Activated naive CD8-positive, alpha-beta T cell (primary cell): ENCODE results near the gene RAD51B.

ENCODE experiments used
- H3K27ac Mint-ChIP-seq: one replicate; pipeline ENCODE4 v1.8.0; 2021; ENCODE audit warnings: mixed read lengths
- H3K27me3 Mint-ChIP-seq: one replicate; pipeline ENCODE4 v1.8.0; 2021; ENCODE audit warnings: mixed read lengths
- H3K36me3 Mint-ChIP-seq: one replicate; pipeline ENCODE4 v1.8.0; 2021; ENCODE audit warnings: mixed read lengths
- H3K4me1 Mint-ChIP-seq: one replicate; pipeline ENCODE4 v1.8.0; 2021; ENCODE audit warnings: low read depth, mixed read lengths
- H3K4me3 Mint-ChIP-seq: one replicate; pipeline ENCODE4 v1.8.0; 2021; ENCODE audit warnings: mild to moderate bottlenecking, mixed read lengths
- H3K9me3 Mint-ChIP-seq: one replicate; pipeline ENCODE4 v1.8.0; 2021; ENCODE audit warnings: low read depth, mixed read lengths

The RAD51B gene

GRCh38 chr14:67819563-67820421 is at the start of gene RAD51B:
TSS of gene RAD51B (plus strand) at chr14:67819779.
- peak within 1 kb of the TSS; percentile 96 for H3K4me3 Mint-ChIP-seq
- peak within 1 kb of the TSS; percentile 93 for H3K27ac Mint-ChIP-seq
- no peaks in the 10 kb centered on the region for H3K27me3 Mint-ChIP-seq
- no peaks in the 10 kb centered on the region for H3K36me3 Mint-ChIP-seq
- peaks cover 35% of the 10 kb centered on the region for H3K4me1 Mint-ChIP-seq
- H3K9me3 Mint-ChIP-seq: no peaks in the 10 kb centered on the region

- peaks cover 20% of the 10 kb centered on the region for H3K36me3 Mint-ChIP-seq
- H3K4me3 Mint-ChIP-seq: no peak overlapping the region
- no peaks in the 10 kb centered on the region for H3K4me1 Mint-ChIP-seq
- no peak overlapping the region for H3K27ac Mint-ChIP-seq
- H3K27me3 Mint-ChIP-seq: no peaks in the 10 kb centered on the region
- H3K9me3 Mint-ChIP-seq: no peaks in the 10 kb centered on the region
Observed at GRCh38 chr14:67773844-67774377, 45.7 kb upstream of the RAD51B start.

GRCh38 chr14:67776653-67777322 is 42.8 kb upstream of the RAD51B start:
- peaks cover 14% of the 10 kb centered on the region for H3K36me3 Mint-ChIP-seq
- H3K27ac Mint-ChIP-seq: no peak overlapping the region
- H3K4me1 Mint-ChIP-seq: no peaks in the 10 kb centered on the region
- H3K4me3 Mint-ChIP-seq: no peak overlapping the region
- H3K9me3 Mint-ChIP-seq: no peaks in the 10 kb centered on the region
- no peaks in the 10 kb centered on the region for H3K27me3 Mint-ChIP-seq

- peaks cover 11% of the 10 kb centered on the region for H3K36me3 Mint-ChIP-seq
- no peaks in the 10 kb centered on the region for H3K27me3 Mint-ChIP-seq
- no peak overlapping the region for H3K27ac Mint-ChIP-seq
- no peaks in the 10 kb centered on the region for H3K4me1 Mint-ChIP-seq
- H3K4me3 Mint-ChIP-seq: no peak overlapping the region
- no peaks in the 10 kb centered on the region for H3K9me3 Mint-ChIP-seq
Observed at GRCh38 chr14:67778792-67779191, 40.8 kb upstream of the RAD51B start.

GRCh38 chr14:67782090-67782489 is 37.5 kb upstream of the RAD51B start:
- Mint-ChIP-seq H3K4me3 (no peak overlapping the region), H3K4me1 (peaks cover 1% of the 10 kb centered on the region), H3K9me3 (no peaks in the 10 kb centered on the region), H3K36me3 (peaks cover 13% of the 10 kb centered on the region), H3K27me3 (no peaks in the 10 kb centered on the region), H3K27ac (no peak overlapping the region)

GRCh38 chr14:67784244-67784823 is 35.2 kb upstream of the RAD51B start:
- H3K4me3 Mint-ChIP-seq: no peak overlapping the region
- no peak overlapping the region for H3K27ac Mint-ChIP-seq
- H3K9me3 Mint-ChIP-seq: no peaks in the 10 kb centered on the region
- H3K4me1 Mint-ChIP-seq: peaks cover 1% of the 10 kb centered on the region
- H3K36me3 Mint-ChIP-seq: peaks cover 10% of the 10 kb centered on the region
- H3K27me3 Mint-ChIP-seq: no peaks in the 10 kb centered on the region

GRCh38 chr14:67785270-67786109 is 34.1 kb upstream of the RAD51B start:
- no peak overlapping the region for H3K27ac Mint-ChIP-seq
- no peaks in the 10 kb centered on the region for H3K27me3 Mint-ChIP-seq
- no peak overlapping the region for H3K4me3 Mint-ChIP-seq
- H3K9me3 Mint-ChIP-seq: no peaks in the 10 kb centered on the region
- peaks cover 13% of the 10 kb centered on the region for H3K36me3 Mint-ChIP-seq
- H3K4me1 Mint-ChIP-seq: peaks cover 1% of the 10 kb centered on the region

- H3K27ac Mint-ChIP-seq: no peak overlapping the region
- no peaks in the 10 kb centered on the region for H3K27me3 Mint-ChIP-seq
- peaks cover 13% of the 10 kb centered on the region for H3K36me3 Mint-ChIP-seq
Observed at GRCh38 chr14:67787673-67788072, 31.9 kb upstream of the RAD51B start.

GRCh38 chr14:67798731-67799130 is 20.8 kb upstream of the RAD51B start:
- peaks cover 17% of the 10 kb centered on the region for H3K36me3 Mint-ChIP-seq
- H3K9me3 Mint-ChIP-seq: no peaks in the 10 kb centered on the region
- H3K4me3 Mint-ChIP-seq: no peak overlapping the region

More at GRCh38 chr14:67787673-67788072, 31.9 kb upstream of the RAD51B start:
- Mint-ChIP-seq H3K9me3 (no peaks in the 10 kb centered on the region), H3K4me1 (peaks cover 1% of the 10 kb centered on the region), H3K4me3 (no peak overlapping the region)

GRCh38 chr14:67800743-67801142 is 18.8 kb upstream of the RAD51B start:
- Mint-ChIP-seq H3K27ac (no peak overlapping the region), H3K9me3 (no peaks in the 10 kb centered on the region), H3K36me3 (peaks cover 21% of the 10 kb centered on the region), H3K4me3 (no peak overlapping the region), H3K27me3 (no peaks in the 10 kb centered on the region), H3K4me1 (no peaks in the 10 kb centered on the region)

More at GRCh38 chr14:67798731-67799130, 20.8 kb upstream of the RAD51B start:
- no peak overlapping the region for H3K27ac Mint-ChIP-seq
- H3K27me3 Mint-ChIP-seq: no peaks in the 10 kb centered on the region
- no peaks in the 10 kb centered on the region for H3K4me1 Mint-ChIP-seq

GRCh38 chr14:67806246-67806645 is 13.3 kb upstream of the RAD51B start:
- H3K36me3 Mint-ChIP-seq: peaks cover 17% of the 10 kb centered on the region
- H3K27ac Mint-ChIP-seq: no peak overlapping the region
- H3K27me3 Mint-ChIP-seq: no peaks in the 10 kb centered on the region
- H3K9me3 Mint-ChIP-seq: no peaks in the 10 kb centered on the region
- no peaks in the 10 kb centered on the region for H3K4me1 Mint-ChIP-seq
- no peak overlapping the region for H3K4me3 Mint-ChIP-seq

- Mint-ChIP-seq H3K27me3 (no peaks in the 10 kb centered on the region), H3K27ac (peak overlapping the region; percentile 41), H3K36me3 (peaks cover 3% of the 10 kb centered on the region), H3K4me3 (peak overlapping the region; percentile 97), H3K9me3 (no peaks in the 10 kb centered on the region), H3K4me1 (peaks cover 35% of the 10 kb centered on the region)
Observed at GRCh38 chr14:67814821-67815220, 4.8 kb upstream of the RAD51B start.

GRCh38 chr14:67815573-67816225 is 3.9 kb upstream of the RAD51B start:
- no peaks in the 10 kb centered on the region for H3K27me3 Mint-ChIP-seq
- H3K4me3 Mint-ChIP-seq: peak overlapping the region; percentile 97
- peak overlapping the region; percentile 96 for H3K27ac Mint-ChIP-seq
- peaks cover 3% of the 10 kb centered on the region for H3K36me3 Mint-ChIP-seq
- no peaks in the 10 kb centered on the region for H3K9me3 Mint-ChIP-seq
- peaks cover 41% of the 10 kb centered on the region for H3K4me1 Mint-ChIP-seq
